Stimulated activated naive B cell treated with anti-CD40 and anti-IgM and Interleukin-4, amounts not matched to agents 10 μg/mL and 1 μg/mL and 100 μg/mL, for 72 hours (primary cell): ENCODE data around the gene FOXP2.

ENCODE experiments used
- ATAC-seq, 2 donors: fragments of 150-1000 bp; cut with Tn5 transposase; replicated peaks; 2 replicates each; pipeline ENCODE4 v1.10.0; 2021; ENCODE audit warnings: moderate library complexity in 1 of 2
- DNase-seq: peaks from one replicate; pipeline ENCODE4 v3.0.0; 2021
- H3K27ac Mint-ChIP-seq: one replicate; pipeline ENCODE4 v1.8.0; 2022; ENCODE audit warnings: mild to moderate bottlenecking, mixed read lengths
- H3K27me3 Mint-ChIP-seq, 2 donors: one replicate each; pipeline ENCODE4 v1.8.0; 2022; ENCODE audit warnings: mixed read lengths in 2 of 2
- H3K36me3 Mint-ChIP-seq, 2 donors: one replicate each; pipeline ENCODE4 v1.8.0; 2022; ENCODE audit warnings: mixed read lengths in 2 of 2, mild to moderate bottlenecking in 1 of 2
- H3K4me1 Mint-ChIP-seq, 2 donors: one replicate each; pipeline ENCODE4 v1.8.0; 2022; ENCODE audit warnings: mixed read lengths in 2 of 2, mild to moderate bottlenecking in 1 of 2
- H3K4me3 Mint-ChIP-seq, 2 donors: one replicate each; pipeline ENCODE4 v1.8.0; 2022; ENCODE audit warnings: mild to moderate bottlenecking in 2 of 2, mixed read lengths in 2 of 2, moderate library complexity in 1 of 2
- H3K9me3 Mint-ChIP-seq, 2 donors: one replicate each; pipeline ENCODE4 v1.8.0; 2022; ENCODE audit warnings: mixed read lengths in 2 of 2, mild to moderate bottlenecking in 1 of 2

Gene FOXP2

GRCh38 chr7:114657279-114657678, 242.7 kb downstream of the FOXP2 start:
- Mint-ChIP-seq H3K27me3 (no peaks in the 10 kb centered on the region), H3K9me3 (no peaks in the 10 kb centered on the region), H3K4me3 (no peak overlapping the region), H3K27ac (no peak overlapping the region), H3K36me3 (no peaks in the 10 kb centered on the region), H3K4me1 (no peaks in the 10 kb centered on the region)
- ATAC-seq (no peak), DNase-seq (no peak)

DNA sequence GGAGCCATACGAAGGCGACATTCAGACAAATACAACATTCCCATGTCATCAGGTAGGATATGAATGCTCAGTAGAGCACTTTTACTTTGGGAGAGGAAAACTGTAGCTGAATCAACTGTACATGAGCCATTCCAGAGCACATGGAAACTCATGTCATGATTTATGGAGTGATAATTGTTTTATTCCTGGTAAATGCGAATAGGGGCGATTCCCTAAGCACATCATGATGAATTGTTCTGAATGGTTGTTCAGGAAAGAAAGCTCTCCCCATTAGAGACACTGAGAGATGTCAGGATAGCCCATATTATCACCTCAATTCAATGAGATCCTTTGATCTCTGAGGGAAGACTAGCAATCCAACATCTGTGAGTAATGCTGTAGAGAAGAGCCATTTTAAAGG, 243.6 kb downstream of the FOXP2 start:
- H3K4me3 Mint-ChIP-seq: no peak overlapping the region
- H3K27ac Mint-ChIP-seq: no peak overlapping the region
- H3K9me3 Mint-ChIP-seq: no peaks in the 10 kb centered on the region
- no peaks in the 10 kb centered on the region for H3K4me1 Mint-ChIP-seq
- no peaks in the 10 kb centered on the region for H3K27me3 Mint-ChIP-seq
- no peaks in the 10 kb centered on the region for H3K36me3 Mint-ChIP-seq
- DNase-seq (no peak), ATAC-seq (no peak)

GRCh38 chr7:114659409-114660125, 245.0 kb downstream of the FOXP2 start:
- ATAC-seq (no peak), DNase-seq (no peak)
- Mint-ChIP-seq H3K36me3 (no peaks in the 10 kb centered on the region), H3K27ac (no peak overlapping the region), H3K9me3 (no peaks in the 10 kb centered on the region), H3K4me1 (no peaks in the 10 kb centered on the region), H3K27me3 (no peaks in the 10 kb centered on the region), H3K4me3 (no peak overlapping the region)

DNA sequence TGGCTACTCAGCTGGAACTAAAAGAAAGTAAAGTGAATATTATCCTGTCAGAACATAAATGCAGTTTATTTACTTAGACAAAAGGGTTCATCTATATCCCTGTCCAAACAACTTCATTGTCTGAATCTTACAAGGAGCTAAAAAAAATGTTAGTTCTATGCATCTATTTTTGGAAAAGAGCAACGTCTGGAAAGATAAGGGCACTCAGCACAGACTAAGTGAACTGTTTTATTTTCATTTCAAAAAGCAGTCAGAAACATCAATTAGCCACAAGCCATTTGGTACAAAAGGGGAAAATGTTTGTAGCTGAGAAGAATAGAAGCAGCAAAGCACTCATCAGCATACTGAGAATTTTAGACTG, 245.5 kb downstream of the FOXP2 start:
- no peaks in the 10 kb centered on the region for H3K9me3 Mint-ChIP-seq
- ATAC-seq (no peak), DNase-seq (no peak)
- H3K27ac Mint-ChIP-seq: no peak overlapping the region
- H3K4me3 Mint-ChIP-seq: no peak overlapping the region
- H3K4me1 Mint-ChIP-seq: no peaks in the 10 kb centered on the region
- H3K27me3 Mint-ChIP-seq: no peaks in the 10 kb centered on the region
- H3K36me3 Mint-ChIP-seq: no peaks in the 10 kb centered on the region

- no peaks in the 10 kb centered on the region for H3K27me3 Mint-ChIP-seq
- H3K4me3 Mint-ChIP-seq: no peak overlapping the region
- ATAC-seq (no peak), DNase-seq (no peak)
- no peaks in the 10 kb centered on the region for H3K4me1 Mint-ChIP-seq
- H3K9me3 Mint-ChIP-seq: no peaks in the 10 kb centered on the region
- H3K27ac Mint-ChIP-seq: no peak overlapping the region
- no peaks in the 10 kb centered on the region for H3K36me3 Mint-ChIP-seq
Measured at GRCh38 chr7:114660753-114661152, 246.1 kb downstream of the FOXP2 start.

GRCh38 chr7:114662002-114662677, 247.5 kb downstream of the FOXP2 start:
- H3K27me3 Mint-ChIP-seq: no peaks in the 10 kb centered on the region
- no peak overlapping the region for H3K4me3 Mint-ChIP-seq
- no peak overlapping the region for H3K27ac Mint-ChIP-seq
- DNase-seq: no peak
- H3K36me3 Mint-ChIP-seq: no peaks in the 10 kb centered on the region
- H3K9me3 Mint-ChIP-seq: no peaks in the 10 kb centered on the region
- no peak for ATAC-seq
- H3K4me1 Mint-ChIP-seq: no peaks in the 10 kb centered on the region

- ATAC-seq: no peak
- H3K9me3 Mint-ChIP-seq: no peaks in the 10 kb centered on the region
- DNase-seq: no peak
- no peak overlapping the region for H3K27ac Mint-ChIP-seq
- no peaks in the 10 kb centered on the region for H3K36me3 Mint-ChIP-seq
- H3K4me3 Mint-ChIP-seq: no peak overlapping the region
- no peaks in the 10 kb centered on the region for H3K27me3 Mint-ChIP-seq
- no peaks in the 10 kb centered on the region for H3K4me1 Mint-ChIP-seq
Measured at GRCh38 chr7:114663502-114663901, 248.9 kb downstream of the FOXP2 start.

GRCh38 chr7:114670676-114671075, 256.1 kb downstream of the FOXP2 start:
- DNase-seq (no peak), ATAC-seq (no peak)
- H3K27ac Mint-ChIP-seq: no peak overlapping the region
- no peaks in the 10 kb centered on the region for H3K36me3 Mint-ChIP-seq
- no peaks in the 10 kb centered on the region for H3K9me3 Mint-ChIP-seq
- H3K4me1 Mint-ChIP-seq: no peaks in the 10 kb centered on the region
- H3K27me3 Mint-ChIP-seq: no peaks in the 10 kb centered on the region
- H3K4me3 Mint-ChIP-seq: no peak overlapping the region

DNA sequence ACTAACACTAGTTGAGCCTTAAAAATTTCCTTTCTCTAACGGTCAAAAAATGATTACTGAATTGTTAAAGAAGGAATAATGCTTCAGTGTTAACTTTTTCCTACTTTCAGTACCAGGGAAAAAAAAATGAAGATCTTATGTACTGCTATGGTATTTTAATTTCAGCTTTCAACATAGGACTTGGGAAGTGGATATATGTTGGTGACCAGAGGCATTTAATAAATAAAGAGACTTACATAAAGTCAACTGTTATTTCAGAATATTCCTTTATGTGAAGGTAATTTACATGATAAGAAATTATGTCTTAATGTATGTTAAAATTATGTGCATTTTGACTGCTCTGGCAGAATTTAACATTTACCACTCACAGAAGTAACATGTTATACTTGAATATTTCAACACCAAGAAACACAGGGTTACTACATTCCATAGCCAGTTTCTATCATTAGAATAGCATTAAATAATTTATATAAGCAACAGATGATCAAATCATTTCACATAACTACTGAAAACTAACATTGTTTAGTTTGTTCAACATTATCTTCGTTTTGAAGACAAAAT, 257.0 kb downstream of the FOXP2 start:
- Mint-ChIP-seq H3K4me3 (no peak overlapping the region), H3K4me1 (no peaks in the 10 kb centered on the region), H3K27ac (no peak overlapping the region), H3K27me3 (no peaks in the 10 kb centered on the region), H3K9me3 (no peaks in the 10 kb centered on the region), H3K36me3 (no peaks in the 10 kb centered on the region)
- DNase-seq (no peak), ATAC-seq (no peak)

DNA sequence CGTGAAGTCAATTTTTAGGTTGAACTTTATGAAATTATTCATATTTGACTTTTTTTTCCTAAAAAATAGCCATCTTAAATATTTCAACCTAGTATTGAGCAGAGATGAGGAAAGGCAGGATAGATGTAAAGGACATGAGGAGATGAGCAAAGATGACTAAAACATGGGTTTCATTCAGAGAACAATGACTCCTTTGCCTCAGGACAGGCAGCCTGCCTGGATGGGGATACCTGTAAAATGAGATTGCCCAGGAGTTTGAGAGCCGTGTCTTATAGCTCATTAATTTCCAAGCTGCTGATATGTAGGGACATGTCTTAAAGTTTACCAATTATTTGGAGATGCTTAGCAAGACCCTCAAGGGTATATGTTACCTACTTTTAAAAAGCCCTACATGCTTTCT, 263.5 kb downstream of the FOXP2 start:
- no peak overlapping the region for H3K27ac Mint-ChIP-seq
- no peaks in the 10 kb centered on the region for H3K36me3 Mint-ChIP-seq
- DNase-seq: no peak
- ATAC-seq: no peak
- H3K4me1 Mint-ChIP-seq: no peaks in the 10 kb centered on the region
- H3K27me3 Mint-ChIP-seq: no peaks in the 10 kb centered on the region
- no peak overlapping the region for H3K4me3 Mint-ChIP-seq
- H3K9me3 Mint-ChIP-seq: no peaks in the 10 kb centered on the region

DNA sequence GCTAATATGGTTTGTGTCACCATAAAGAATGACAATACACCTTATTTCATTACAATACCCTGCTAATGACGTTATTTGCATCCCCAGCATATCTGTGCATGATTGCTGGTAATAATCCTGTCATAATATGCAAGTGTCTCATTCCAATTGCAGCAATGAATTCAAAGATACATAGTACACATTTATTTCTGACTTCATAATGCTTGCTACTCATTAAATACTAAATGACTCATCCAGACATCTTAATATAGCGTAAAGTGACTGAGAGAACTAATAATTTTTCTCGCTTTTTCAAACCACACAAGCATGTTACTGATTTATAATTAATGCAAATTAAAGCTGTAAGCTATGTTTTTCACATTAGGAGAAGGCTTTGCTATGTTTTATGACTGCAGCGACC, 272.6 kb downstream of the FOXP2 start:
- Mint-ChIP-seq H3K36me3 (no peaks in the 10 kb centered on the region), H3K9me3 (no peaks in the 10 kb centered on the region), H3K27ac (no peak overlapping the region), H3K4me3 (no peak overlapping the region), H3K27me3 (peaks cover 0 to 4% of the 10 kb centered on the region in 2 donors), H3K4me1 (no peaks in the 10 kb centered on the region)
- DNase-seq: no peak
- ATAC-seq: no peak

DNA sequence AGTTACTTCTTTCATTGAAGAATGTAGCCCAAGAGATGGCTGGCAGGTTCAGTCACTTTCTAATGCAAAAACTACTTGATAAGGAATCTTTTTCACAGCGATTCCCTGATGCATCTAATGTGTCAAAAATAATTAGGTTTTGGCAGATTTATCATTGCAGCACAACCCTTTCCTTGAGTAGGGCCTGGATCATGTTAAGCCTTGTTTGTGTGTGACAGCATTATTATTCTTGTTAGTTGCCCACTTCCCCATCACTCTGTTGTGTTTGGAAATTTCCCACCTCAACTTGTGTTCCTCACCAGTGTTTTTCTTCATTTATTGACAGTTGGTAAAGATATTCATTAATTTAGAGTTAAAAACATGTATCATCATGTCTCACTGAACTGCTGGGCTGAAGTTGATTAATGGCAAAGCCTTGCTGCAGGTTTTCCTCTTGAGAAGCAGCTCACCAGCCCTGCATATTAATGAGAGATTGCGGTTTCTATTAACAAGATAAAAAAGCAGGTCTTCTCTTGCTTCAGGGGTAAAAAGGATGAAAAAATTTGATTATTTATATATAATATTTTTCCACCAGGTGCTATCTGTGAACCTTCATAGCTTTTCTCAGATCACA, 273.9 kb downstream of the FOXP2 start:
- Mint-ChIP-seq H3K36me3 (no peaks in the 10 kb centered on the region), H3K4me3 (no peak overlapping the region), H3K4me1 (no peaks in the 10 kb centered on the region), H3K9me3 (no peaks in the 10 kb centered on the region), H3K27ac (no peak overlapping the region), H3K27me3 (peaks cover 0 to 4% of the 10 kb centered on the region in 2 donors)
- no peak for ATAC-seq
- no peak for DNase-seq

- Mint-ChIP-seq H3K27me3 (peaks cover 0 to 4% of the 10 kb centered on the region in 2 donors), H3K9me3 (no peaks in the 10 kb centered on the region), H3K4me1 (no peaks in the 10 kb centered on the region), H3K36me3 (no peaks in the 10 kb centered on the region), H3K4me3 (no peak overlapping the region), H3K27ac (no peak overlapping the region)
- DNase-seq (no peak), ATAC-seq (no peak)
Measured at GRCh38 chr7:114689406-114689805, 274.8 kb downstream of the FOXP2 start.

DNA sequence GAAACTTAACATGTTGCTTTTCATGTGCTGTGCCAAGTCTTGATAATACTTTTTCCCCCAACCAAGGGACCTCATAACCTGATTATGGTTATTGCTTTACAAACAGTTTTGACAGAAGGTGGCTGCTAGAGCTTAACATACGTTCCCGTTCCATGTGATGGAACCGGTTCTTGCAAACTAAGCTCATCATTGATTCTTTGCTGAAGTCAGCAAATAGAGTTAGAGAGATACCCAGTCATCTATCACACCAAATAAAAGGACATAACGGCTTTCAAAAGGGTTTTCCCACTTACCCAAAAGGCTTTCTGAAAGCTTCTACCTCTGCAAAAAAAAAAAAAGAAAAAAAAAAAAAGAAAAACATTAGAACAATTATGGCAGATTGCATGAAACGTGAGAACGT, 277.0 kb downstream of the FOXP2 start:
- Mint-ChIP-seq H3K27ac (no peak overlapping the region), H3K4me1 (no peaks in the 10 kb centered on the region)
- ATAC-seq: no peak

GRCh38 chr7:114695182-114695581, 280.6 kb downstream of the FOXP2 start:
- H3K4me3 Mint-ChIP-seq: no peak overlapping the region
- H3K36me3 Mint-ChIP-seq: no peaks in the 10 kb centered on the region
- no peak for DNase-seq
- H3K4me1 Mint-ChIP-seq: no peaks in the 10 kb centered on the region
- H3K27me3 Mint-ChIP-seq: no peaks in the 10 kb centered on the region
- ATAC-seq: no peak
- no peaks in the 10 kb centered on the region for H3K9me3 Mint-ChIP-seq
- H3K27ac Mint-ChIP-seq: no peak overlapping the region

More for the DNA sequence above, 277.0 kb downstream of the FOXP2 start:
- H3K4me3 Mint-ChIP-seq: no peak overlapping the region
- DNase-seq: no peak
- no peaks in the 10 kb centered on the region for H3K36me3 Mint-ChIP-seq
- H3K9me3 Mint-ChIP-seq: no peaks in the 10 kb centered on the region
- peaks cover 0 to 4% of the 10 kb centered on the region in 2 donors for H3K27me3 Mint-ChIP-seq
